A673 (cell line): Measurements from ENCODE around the gene SDS.

Source experiments
- CTCF ChIP-seq: fragments of 300-800, 200-600 bp; sonication (generic); conservative IDR thresholded peaks from 2 replicates; pipeline ENCODE4 v1.5.1; 2017; ENCODE audit warnings: low read depth, mild to moderate bottlenecking, antibody characterized with exemption, low read length, moderate library complexity, mixed read lengths
- EZH2 ChIP-seq: fragments of 200-600 bp; sonication (generic); IDR thresholded peaks from 2 replicates; pipeline ENCODE4 v1.6.1; 2017; ENCODE audit warnings: borderline replicate concordance, low read depth, mild to moderate bottlenecking, mixed read lengths, antibody characterized with exemption, low read length; ENCODE audit not compliant: poor library complexity, severe bottlenecking

DNA sequence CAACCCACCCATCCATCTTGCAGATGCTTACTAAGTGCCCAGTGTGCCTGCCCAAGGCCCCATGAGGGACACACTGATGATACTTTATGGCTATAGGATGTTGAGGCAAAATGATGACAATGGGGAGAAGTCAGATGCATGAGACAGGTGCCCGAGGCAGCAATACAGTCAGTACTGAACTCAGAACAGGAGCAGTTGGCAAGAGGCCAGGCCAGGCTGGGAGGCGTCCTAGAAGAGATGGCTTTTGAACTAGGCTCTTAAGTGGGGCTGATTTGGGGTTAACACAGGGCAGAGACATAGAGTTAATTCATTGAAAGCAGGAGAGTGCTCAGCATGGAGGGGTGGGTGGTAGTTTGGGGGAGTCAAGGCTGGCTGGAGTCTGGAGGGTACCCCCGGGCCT, 29.7 kb downstream of the SDS start:
- TF ChIP-seq CTCF (no peak), EZH2 (no peak)
